NCI-H1092 treated with DMSO at 0.1 percent for 48 hours (cell line): Measurements from ENCODE around the gene MDGA2.
"Not testable (repeated sequence)": the region's sequence is repeated elsewhere in the genome, so short reads cannot be mapped to it uniquely, and the experiment has no call there.

Experiments used
- DNase-seq: peaks from one replicate; lab custom pipeline; 2025; lab: John Stamatoyannopoulos, UW

MDGA2 gene

DNA sequence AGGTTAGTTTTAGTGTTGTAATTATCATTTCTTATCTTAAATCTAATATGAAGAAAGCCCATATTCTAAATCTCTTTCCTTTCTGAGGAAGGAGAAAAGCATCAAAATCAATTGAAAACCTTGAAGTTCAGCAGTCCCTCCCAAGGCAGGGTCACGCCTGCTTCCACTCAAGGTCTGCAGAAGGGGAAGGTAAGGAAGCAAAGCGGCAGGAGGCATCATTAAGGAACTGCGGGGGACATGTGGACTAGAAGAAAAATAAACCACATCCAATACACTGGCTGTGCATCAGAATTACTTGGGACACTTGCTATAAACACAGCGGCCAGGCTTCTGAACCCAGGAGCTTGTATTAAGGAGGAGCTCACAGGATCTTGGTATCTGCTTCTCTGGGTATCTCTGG, 759.9 kb downstream of the MDGA2 start:
- not testable (repeated sequence) for DNase-seq

DNA sequence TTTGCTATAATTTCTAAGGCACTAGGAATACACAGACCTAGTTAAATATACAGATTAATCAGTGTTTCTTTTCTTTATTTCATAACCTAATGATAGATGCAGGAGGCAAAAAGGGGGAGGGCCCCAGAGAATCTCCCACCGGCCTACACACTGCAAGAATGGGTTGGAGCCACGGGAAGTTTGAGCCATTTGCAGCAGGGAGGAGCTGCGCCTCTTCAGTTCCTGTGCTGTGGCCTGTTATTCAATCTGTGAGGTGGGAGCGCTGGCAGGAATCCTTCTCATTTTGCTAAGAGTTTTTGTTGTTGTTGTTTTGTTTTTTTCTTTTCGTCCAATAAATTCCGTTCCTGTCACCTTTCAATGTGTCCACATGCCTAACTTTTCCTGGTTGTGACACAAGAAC, 772.6 kb downstream of the MDGA2 start:
- DNase-seq, result no peak

DNA sequence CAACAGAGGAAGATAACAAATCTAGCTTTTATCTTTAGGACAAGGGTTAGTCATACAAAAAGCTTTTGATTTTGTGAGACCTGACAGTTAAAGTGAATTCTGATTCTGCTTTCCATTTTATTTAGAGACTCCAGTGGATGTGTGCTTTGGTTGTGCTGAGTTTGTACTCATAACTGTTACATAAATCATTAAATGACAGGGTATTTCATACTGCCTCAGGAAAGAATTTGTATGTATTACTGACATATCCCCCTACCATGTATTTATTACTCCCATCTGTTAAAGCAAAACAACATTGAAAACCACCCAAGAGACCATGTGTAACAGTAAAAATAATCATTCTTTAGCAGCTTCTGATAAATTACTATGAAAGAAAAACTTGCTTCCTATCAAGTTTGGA, 780.9 kb downstream of the MDGA2 start:
- DNase-seq, result no peak

DNA sequence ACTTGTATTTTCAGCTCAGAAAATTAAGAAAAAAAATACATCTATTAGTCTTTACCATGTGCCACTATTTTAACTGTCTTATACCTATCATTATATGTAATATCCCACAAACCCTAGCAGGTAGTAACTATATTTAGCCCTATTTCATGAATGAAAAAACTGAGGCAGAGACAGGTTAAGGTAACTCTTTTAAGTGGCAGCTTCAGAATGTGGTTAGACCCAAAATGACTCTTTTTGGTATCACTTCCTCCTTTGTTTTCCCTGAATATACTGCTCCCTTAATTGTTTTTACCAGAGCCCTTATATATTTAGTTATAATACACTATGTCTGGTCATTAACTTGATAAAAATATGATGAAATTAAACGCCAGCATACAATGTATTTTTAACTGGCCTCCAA, 788.3 kb downstream of the MDGA2 start:
- DNase-seq, result no peak

DNA sequence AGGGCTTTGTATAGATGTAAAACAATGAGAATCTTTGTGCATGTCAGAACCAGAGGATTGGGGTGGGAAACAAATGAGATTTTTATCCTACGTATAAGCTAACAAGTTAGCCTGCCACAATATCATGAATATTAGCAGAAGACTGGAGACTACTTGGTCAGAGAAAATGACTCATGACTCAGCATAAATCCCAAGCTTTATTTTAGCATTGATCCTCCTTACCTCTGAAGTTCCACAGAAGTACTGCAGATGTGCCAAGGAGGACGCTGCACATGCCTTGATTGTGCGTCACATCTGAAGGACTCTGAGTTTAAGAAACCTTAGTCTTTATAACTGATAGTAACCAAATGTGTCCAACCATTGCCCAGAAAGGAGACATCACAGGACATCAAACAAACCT, 789.8 kb downstream of the MDGA2 start:
- DNase-seq, result no peak

DNA sequence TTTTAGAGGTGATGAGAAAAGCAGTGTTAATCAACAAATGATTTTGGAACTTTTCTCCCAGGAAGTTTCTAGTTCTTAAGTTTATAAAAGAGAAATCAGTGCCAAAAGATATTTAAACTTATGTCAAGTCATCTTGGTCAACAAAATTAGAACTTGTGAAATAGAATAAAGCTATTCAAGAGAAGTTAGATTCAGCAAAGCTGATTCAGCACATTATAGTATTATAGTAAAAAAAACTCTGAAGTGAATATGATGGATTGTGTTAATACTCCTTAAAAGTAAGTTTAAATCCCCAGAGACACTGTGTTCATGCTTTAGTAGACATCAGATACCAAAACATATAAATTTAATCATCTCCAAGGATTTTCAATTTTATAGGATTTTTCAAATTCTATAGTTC, 813.7 kb downstream of the MDGA2 start:
- no peak for DNase-seq

DNA sequence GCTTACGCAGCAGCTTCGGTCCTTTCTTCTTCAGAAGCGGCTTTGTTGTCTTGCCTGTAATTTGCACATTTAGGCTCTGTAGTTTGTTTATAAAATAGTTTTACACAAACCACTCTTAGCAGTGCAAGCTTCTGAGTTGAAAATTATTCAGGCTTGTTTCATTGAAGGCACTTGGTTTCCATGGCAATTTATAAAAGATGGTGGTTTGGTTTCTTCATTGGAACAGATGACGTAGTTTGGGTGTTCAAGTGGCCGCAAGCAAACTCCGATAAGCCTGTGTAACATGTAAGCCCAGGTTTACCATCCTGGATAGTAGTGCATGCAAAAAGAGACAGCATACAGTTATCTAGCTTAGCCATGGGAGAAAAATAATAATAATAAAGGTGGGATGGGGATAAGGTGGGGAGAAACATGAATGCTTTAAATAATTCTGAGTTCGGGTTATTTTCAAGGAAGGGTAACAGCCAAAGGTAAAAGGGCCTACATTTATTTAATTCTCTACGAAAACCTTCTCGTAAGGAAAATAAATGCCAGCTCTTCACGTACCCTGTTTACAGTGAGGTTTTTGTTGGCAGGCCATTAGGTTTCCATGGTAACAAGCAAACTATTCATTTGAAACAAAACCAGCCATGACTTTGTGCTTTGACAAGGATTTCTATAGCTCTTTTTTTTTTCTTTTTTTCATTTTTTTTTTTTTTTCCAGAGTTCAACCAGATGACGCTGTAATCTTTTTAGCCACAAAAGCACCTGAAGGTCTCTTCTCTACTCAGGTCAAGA, 834.3 kb downstream of the MDGA2 start:
- peak; percentile 14 for DNase-seq

DNA sequence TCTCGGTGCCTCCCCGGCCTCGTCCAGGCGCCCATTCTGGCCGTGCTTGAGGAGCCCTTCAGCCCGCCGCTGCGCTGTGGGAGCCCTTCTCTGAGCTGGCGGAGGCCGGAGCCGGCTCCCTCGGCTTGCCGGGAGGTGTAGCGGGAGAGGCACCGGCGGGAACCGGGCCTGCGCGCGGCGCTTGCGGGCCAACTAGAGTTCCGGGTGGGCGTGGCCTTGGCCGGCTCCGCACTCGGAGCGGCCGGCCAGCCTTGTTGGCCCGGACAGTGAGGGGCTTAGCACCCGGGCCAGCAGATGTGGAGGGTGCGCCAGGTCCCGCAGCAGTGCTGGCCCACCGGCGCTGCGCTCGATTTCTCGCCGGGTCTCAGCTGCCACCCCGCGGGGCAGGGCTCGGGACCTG, 855.1 kb downstream of the MDGA2 start:
- no peak for DNase-seq

DNA sequence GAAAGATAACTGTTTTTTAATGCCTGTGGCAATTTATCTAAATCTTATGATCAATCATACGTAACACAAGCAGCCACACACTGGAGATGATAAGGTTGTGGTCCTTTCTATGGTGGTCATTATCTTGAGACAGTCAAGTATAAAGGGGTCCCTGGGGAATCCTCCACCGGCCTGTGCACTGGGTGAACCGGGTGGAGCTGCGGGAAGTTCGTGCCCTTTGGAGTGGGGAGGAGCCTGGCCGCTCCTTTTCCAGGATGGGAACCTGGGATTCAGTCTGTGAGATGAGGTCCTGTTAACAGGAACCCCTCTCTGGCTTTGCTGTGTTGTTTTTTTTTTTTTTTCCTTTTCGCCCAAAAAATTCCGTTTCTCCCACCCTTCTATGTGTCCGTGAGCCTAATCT, 856.3 kb downstream of the MDGA2 start:
- no peak for DNase-seq

DNA sequence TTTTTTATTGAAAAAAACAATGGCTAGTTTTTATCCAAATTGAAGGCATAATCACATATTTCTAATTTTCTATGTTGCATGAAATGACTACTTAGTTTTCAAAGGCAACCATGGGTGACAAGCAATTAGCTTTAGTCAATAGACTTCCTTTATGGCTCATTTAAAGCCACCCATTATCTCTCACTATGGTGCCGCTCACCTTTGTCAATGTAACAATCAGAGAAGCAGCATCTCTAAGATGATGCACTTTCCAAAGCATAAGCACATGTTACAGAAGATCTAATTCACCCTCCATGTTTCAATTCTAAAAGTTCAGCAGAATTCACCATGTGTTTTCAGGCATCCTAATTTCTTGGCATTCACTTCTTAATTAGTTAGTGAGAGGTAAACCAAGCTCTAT, 857.3 kb downstream of the MDGA2 start:
- DNase-seq, result peak; percentile 8

DNA sequence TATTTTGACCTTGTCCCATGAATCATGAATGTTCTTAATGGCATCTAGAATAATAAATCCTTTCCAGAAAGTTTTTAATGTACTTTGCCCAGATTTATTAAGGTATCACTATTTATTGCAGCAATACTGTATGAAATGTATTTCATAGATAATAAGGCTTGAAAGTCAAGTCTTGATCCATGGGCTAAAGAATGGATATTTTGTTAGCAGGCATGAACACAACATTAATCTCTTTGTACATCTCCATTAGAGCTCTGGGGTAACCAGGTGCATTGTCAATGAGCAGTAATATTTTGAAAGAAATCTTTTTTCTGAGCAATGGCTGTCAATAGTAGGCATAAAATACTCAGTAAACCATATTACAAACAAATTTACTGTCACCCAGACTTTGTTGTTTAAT, 882.3 kb downstream of the MDGA2 start:
- no peak for DNase-seq
